IPS-20b (cell line): Measurements from ENCODE around the gene OTOP3.

ENCODE experiments used
- H3K27ac ChIP-seq: one replicate; pipeline ENCODE4 v1.5.1; 2013; ENCODE audit warnings: low read length
- H3K27me3 ChIP-seq: 2 replicates; pipeline ENCODE4 v1.6.1; 2013; ENCODE audit warnings: mild to moderate bottlenecking, low read length, inconsistent platforms; ENCODE audit not compliant: insufficient read depth
- H3K36me3 ChIP-seq: 2 replicates; pipeline ENCODE4 v1.6.1; 2013; ENCODE audit warnings: low read depth, mild to moderate bottlenecking, inconsistent platforms, low read length, moderate library complexity; ENCODE audit not compliant: insufficient read depth
- H3K4me1 ChIP-seq: 2 replicates; pipeline ENCODE4 v1.6.1; 2013; ENCODE audit warnings: mild to moderate bottlenecking, control low read depth, inconsistent platforms, low read length, moderate library complexity; ENCODE audit not compliant: insufficient read depth
- H3K4me3 ChIP-seq: 2 replicates; pipeline ENCODE4 v1.5.1; 2013; ENCODE audit warnings: mild to moderate bottlenecking, low read length, inconsistent platforms
- H3K9ac ChIP-seq: 2 replicates; pipeline ENCODE4 v1.6.1; 2013; ENCODE audit warnings: low read depth, mild to moderate bottlenecking, inconsistent platforms, low read length, moderate library complexity
- H3K9me3 ChIP-seq: 2 replicates; pipeline ENCODE4 v1.6.1; 2013; ENCODE audit warnings: mild to moderate bottlenecking, low read depth, low read length, inconsistent platforms; ENCODE audit not compliant: insufficient read depth

Gene OTOP3

DNA sequence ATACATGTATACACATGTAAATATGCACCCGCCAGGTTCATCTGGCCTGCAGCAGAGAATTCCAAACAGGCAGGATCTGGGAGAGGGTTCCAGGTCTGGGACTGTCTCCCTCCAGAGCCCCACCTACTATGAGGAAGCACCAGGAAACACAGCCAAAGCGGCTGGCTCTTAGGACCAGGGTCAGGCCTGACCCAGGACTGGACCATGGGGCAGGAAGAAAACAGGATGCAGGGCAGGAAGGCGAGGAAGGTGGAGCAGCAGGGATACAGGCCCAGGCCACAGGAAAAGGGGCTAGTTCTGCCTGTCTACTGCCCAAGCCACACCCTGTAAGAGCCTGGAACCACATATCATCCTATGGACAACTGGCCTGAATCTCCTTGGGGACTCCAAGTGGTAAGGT is 34.7 kb downstream of the OTOP3 start:
- H3K27ac ChIP-seq = no peak overlapping the region
- H3K36me3 ChIP-seq = no peaks in the 10 kb centered on the region
- H3K4me3 ChIP-seq = no peak overlapping the region
- H3K4me1 ChIP-seq = 0 out of 2 replicates have a peak, but pooled peaks cover 7% of the 10 kb centered on the region
- H3K9ac ChIP-seq = no peak overlapping the region
- no peaks in the 10 kb centered on the region for H3K9me3 ChIP-seq
- peaks cover 54% of the 10 kb centered on the region for H3K27me3 ChIP-seq

DNA sequence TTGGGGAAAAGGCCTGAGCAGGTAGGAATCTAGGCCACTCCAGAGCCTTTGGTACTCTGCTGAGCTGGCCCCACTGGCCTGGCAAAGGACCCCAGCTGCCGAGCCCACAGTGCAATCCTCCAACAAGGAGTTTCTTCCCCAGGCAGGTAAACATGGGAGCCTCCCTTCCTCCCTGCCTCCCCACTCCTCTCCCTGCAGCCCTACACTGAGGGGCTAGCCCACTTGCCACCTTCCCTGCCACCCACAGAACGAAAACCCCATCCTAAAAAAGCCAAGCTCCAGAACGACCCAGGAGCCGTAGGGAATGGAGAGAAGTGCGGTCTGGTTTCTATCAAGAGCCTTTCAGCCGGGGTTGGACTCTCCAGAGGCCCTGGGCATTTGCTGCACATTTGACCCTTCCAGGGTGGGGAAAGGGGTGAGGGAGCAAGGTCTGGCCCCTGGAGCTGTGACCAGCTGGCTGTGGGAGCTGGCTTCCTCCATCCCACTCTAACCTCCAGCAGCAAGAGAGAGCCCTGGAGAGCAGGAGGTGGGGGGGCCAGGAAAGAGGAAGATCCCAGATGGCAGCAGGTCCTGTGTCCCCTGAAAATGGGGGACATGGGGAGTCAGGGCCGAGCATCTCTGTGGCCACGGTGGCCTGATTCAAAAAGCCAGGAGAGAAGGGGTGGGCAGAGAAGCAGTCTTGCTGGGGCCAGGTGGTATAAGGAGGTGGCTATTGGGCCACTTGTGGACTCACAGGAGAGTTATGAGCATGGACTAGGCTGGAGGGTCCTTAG is 35.6 kb downstream of the OTOP3 start:
- H3K9me3 ChIP-seq = no peaks in the 10 kb centered on the region
- H3K4me3 ChIP-seq = peak overlapping the region; percentile 69
- peaks cover 60% of the 10 kb centered on the region for H3K27me3 ChIP-seq
- H3K27ac ChIP-seq = no peak overlapping the region
- H3K36me3 ChIP-seq = no peaks in the 10 kb centered on the region
- peak overlapping the region; percentile 10; the same call in 1 of the 2 replicates for H3K9ac ChIP-seq
- 0 out of 2 replicates have a peak, but pooled peaks cover 7% of the 10 kb centered on the region for H3K4me1 ChIP-seq

DNA sequence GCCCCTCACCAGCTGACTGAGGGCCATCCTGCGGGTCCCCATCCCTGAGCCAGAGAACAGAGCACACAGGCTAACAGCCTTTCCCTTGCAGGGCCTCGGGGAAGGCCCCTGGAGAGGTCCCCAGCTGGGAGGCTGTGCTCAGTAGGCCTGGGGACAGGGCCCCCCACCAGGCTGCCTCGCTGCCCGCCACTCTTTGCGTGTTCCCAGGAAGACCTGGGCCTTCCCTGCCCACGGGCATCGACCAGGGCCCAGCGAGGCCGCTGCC is 36.1 kb downstream of the OTOP3 start:
- H3K9me3 ChIP-seq = no peaks in the 10 kb centered on the region
- H3K4me1 ChIP-seq = 0 out of 2 replicates have a peak, but pooled peaks cover 7% of the 10 kb centered on the region
- H3K36me3 ChIP-seq = no peaks in the 10 kb centered on the region
- H3K4me3 ChIP-seq = peak overlapping the region; percentile 69
- H3K27me3 ChIP-seq = peaks cover 60% of the 10 kb centered on the region
- H3K9ac ChIP-seq = peak overlapping the region; percentile 10; the same call in 1 of the 2 replicates
- no peak overlapping the region for H3K27ac ChIP-seq

DNA sequence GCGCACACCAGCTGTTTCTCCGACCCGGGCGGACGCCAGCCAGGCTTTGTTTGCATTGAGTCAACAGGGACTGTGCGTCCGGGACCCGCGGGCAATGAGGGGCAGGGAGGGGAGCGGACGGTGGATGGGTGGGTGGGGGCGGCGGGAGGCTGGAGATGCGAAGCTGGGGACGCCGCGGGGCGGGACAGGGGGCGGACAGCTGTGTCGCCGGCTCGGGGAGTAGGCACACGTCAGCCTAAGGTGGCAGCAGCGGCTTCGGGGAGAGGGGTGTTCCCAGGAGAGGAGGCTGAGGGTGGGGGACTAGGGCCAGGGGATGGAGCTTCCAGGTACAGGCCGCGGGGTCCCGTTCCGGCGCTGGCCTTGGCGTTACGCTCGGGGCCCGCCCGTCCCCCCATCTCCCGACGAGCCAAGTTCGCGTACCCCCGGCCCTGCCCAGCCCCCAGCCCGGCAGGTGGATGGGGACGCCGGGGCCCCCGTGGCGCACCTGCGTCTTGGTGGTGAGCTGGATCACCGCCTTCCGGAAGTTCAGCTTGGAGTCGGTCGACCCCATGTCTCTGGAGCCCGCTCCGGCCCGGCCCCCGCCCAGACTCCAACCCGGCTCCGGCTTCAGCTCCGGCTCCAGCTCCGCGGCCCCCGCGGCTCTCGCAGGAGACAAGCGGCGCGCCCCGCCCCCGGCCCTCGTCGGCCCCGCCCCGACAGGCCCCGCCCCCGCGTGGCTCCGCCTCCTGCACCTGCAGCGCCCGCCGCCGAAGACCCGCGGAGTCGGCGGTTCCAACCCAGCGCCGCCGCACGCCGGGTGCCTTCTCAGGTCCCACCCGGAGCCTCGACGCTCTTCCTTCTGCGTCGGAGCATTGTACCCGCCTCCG is 36.6 kb downstream of the OTOP3 start, which contains the start of gene HID1:
TSS of gene HID1 (minus strand) at position 653 of the 866 bp plus-strand sequence. CDS start at position 550, 103 bp downstream.
- Histone ChIP-seq H3K4me3 (peak within 1 kb of the TSS; percentile 69), H3K27ac (no peak within 1 kb of the TSS), H3K9me3 (no peaks in the 10 kb centered on the region), H3K27me3 (peaks cover 60% of the 10 kb centered on the region), H3K4me1 (0 out of 2 replicates have a peak, but pooled peaks cover 7% of the 10 kb centered on the region), H3K36me3 (no peaks in the 10 kb centered on the region), H3K9ac (peak within 1 kb of the TSS; percentile 10; the same call in 1 of the 2 replicates)

- H3K9ac ChIP-seq = no peak overlapping the region
- no peaks in the 10 kb centered on the region for H3K36me3 ChIP-seq
- H3K4me1 ChIP-seq = 0 out of 2 replicates have a peak, but pooled peaks cover 7% of the 10 kb centered on the region
- H3K4me3 ChIP-seq = peak overlapping the region; percentile 69
- no peak overlapping the region for H3K27ac ChIP-seq
- H3K27me3 ChIP-seq = peaks cover 62% of the 10 kb centered on the region
- no peaks in the 10 kb centered on the region for H3K9me3 ChIP-seq
Measured at GRCh38 chr17:74972973-74973328, 37.3 kb downstream of the OTOP3 start.

- Histone ChIP-seq H3K27ac (no peak overlapping the region), H3K36me3 (no peaks in the 10 kb centered on the region), H3K9me3 (no peaks in the 10 kb centered on the region), H3K27me3 (peaks cover 54% of the 10 kb centered on the region), H3K4me1 (no peaks in the 10 kb centered on the region), H3K4me3 (no peak overlapping the region), H3K9ac (no peak overlapping the region)
Measured at GRCh38 chr17:74975943-74976342, 40.2 kb downstream of the OTOP3 start.

DNA sequence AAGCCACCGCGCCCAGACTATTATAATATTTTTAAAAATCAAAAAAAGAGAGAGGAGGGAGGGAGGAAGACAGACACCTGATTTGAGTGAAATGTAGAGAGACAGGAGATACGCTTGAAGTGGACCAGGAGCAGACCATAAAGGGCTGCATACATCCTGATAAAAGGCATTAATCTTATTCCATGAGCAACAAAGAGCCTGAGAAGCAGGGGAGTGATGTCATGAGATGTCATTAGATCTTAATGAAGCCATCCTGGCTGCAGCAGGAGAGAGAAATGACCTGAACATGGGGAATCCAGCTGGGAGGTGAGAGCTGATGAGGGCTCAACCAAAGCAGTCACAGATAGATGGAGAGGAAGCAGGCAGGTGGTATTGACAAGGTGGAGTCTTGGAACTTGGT is 42.1 kb downstream of the OTOP3 start:
- H3K9ac ChIP-seq = no peak overlapping the region
- H3K27ac ChIP-seq = no peak overlapping the region
- peaks cover 37% of the 10 kb centered on the region for H3K27me3 ChIP-seq
- H3K4me1 ChIP-seq = peaks cover 5% of the 10 kb centered on the region
- H3K4me3 ChIP-seq = no peak overlapping the region
- H3K36me3 ChIP-seq = no peaks in the 10 kb centered on the region
- H3K9me3 ChIP-seq = no peaks in the 10 kb centered on the region

DNA sequence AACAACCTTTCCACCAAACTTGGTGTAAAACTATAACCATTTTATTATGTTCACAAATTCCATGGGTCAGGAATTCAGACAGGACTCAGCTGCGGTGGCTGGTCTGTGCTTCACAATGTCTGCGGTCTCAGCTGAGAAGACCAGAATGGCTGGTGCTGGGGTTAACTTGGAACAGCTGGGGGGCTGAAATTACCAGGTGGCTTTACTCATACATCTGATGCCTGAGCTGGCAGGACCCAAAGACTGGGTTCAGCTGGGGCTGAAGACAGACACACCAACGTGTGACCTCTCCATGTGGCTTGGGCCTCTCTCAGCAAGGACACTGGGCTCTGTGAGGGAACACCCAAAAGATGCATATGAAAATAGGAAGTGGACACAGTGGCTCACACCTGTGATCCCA is 42.5 kb downstream of the OTOP3 start:
- Histone ChIP-seq H3K27me3 (peaks cover 32% of the 10 kb centered on the region), H3K27ac (no peak overlapping the region), H3K4me3 (no peak overlapping the region), H3K9ac (no peak overlapping the region), H3K36me3 (no peaks in the 10 kb centered on the region), H3K4me1 (peaks cover 5% of the 10 kb centered on the region), H3K9me3 (no peaks in the 10 kb centered on the region)

- peaks cover 5% of the 10 kb centered on the region for H3K4me1 ChIP-seq
- H3K36me3 ChIP-seq = no peaks in the 10 kb centered on the region
- H3K9me3 ChIP-seq = no peaks in the 10 kb centered on the region
- H3K27me3 ChIP-seq = peaks cover 19% of the 10 kb centered on the region
- H3K27ac ChIP-seq = no peak overlapping the region
- no peak overlapping the region for H3K9ac ChIP-seq
- no peak overlapping the region for H3K4me3 ChIP-seq
Measured at GRCh38 chr17:74979408-74980146, 43.9 kb downstream of the OTOP3 start.

DNA sequence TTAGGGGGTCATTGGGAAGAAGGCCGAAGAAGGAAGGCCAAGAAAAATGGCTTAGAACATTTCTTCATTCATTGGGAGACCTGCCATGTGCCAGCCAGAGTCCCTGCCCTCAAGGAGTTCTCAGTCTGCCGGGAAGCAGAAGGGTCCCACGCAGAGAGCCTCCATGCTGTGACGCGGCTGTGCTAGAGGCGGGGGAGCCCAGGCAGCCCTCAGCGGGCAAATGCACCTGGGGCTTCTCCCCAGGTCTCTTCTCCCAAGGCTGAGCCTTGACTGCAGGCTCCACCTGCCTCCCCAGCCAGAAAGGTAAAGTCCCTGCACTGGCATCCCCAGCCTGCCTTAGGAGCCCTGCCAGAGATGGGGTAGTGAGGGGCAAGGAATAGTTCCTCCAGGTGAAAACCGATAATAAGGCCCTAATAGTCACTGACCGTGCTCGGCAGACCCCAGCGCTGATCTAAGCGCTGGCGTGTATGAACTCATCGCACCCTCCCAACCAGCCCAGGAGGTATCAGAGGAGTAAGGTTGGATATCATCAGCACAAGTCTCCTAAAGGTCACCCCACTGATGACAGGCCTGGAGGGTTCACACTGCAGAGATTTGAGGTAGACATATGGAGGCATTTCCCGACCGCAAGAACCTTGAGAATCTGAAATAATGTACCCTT is 45.8 kb downstream of the OTOP3 start:
- Histone ChIP-seq H3K9ac (peak overlapping the region; percentile 83; the same call in 1 of the 2 replicates), H3K27me3 (peaks cover 5% of the 10 kb centered on the region), H3K9me3 (no peaks in the 10 kb centered on the region), H3K27ac (peak overlapping the region; percentile 67), H3K36me3 (no peaks in the 10 kb centered on the region), H3K4me3 (peak overlapping the region; percentile 86), H3K4me1 (peaks cover 5% of the 10 kb centered on the region)
